Measurements from ENCODE around the gene KLK10. TPM values are rescaled to one million over a fixed set of nuclear protein-coding genes. Genes with fewer than 3 reads are reported as not detected.
A peak's percentile ranks its signal among the peaks of the same experiment; 100 is the strongest.
"Not testable (repeated sequence)": the region's sequence is repeated elsewhere in the genome, so short reads cannot be mapped to it uniquely, and the experiment has no call there.

Gene KLK10
- polyA plus RNA-seq, 5 donors = 0.48 to 1.2 (median 1.1) TPM

GRCh38 chr19:51002089-51002532 is 17.4 kb downstream of the KLK10 start:
- DNase-seq = no peak

- DNase-seq = no peak
These were observed 18.0 kb downstream of the KLK10 start, which contains the start of gene KLK8 for GRCh38 chr19:51001515-51001914. Gene KLK8, minus strand, starts transcription at chr19:51001604. Its CDS starts 437 bp downstream, at chr19:51001167.

- DNase-seq = no peak
These were observed 18.5 kb downstream of the KLK10 start for GRCh38 chr19:51000981-51001380.

GRCh38 chr19:51000426-51000825 is 19.1 kb downstream of the KLK10 start:
- DNase-seq = no peak

- DNase-seq = no peak
These were observed 20.8 kb downstream of the KLK10 start for GRCh38 chr19:50998686-50999085.

- DNase-seq = no peak
These were observed 21.4 kb downstream of the KLK10 start for GRCh38 chr19:50998061-50998460.

GRCh38 chr19:50994129-50994528 is 25.4 kb downstream of the KLK10 start:
- no peak for DNase-seq

GRCh38 chr19:50992666-50993035 is 26.9 kb downstream of the KLK10 start:
- DNase-seq = no peak

GRCh38 chr19:50984416-50984815 is 35.1 kb downstream of the KLK10 start:
- not testable (repeated sequence) for DNase-seq

GRCh38 chr19:50983625-50984292 is 35.8 kb downstream of the KLK10 start, which contains the start of gene KLK7:
Gene KLK7, minus strand, starts transcription at chr19:50983917. Its CDS starts 1,518 bp downstream, at chr19:50982399.
- no peak for DNase-seq

- DNase-seq = no peak
These were observed 37.3 kb downstream of the KLK10 start for GRCh38 chr19:50982186-50982585.

GRCh38 chr19:50981587-50982146 is 37.8 kb downstream of the KLK10 start:
- DNase-seq = no peak

GRCh38 chr19:50980208-50980607 is 39.3 kb downstream of the KLK10 start:
- no peak for DNase-seq

GRCh38 chr19:50979758-50980157 is 39.8 kb downstream of the KLK10 start:
- no peak for DNase-seq

GRCh38 chr19:50978772-50979390 is 40.6 kb downstream of the KLK10 start:
- no peak for DNase-seq

GRCh38 chr19:50977626-50978025 is 41.9 kb downstream of the KLK10 start:
- DNase-seq = no peak

GRCh38 chr19:50975766-50976165 is 43.7 kb downstream of the KLK10 start:
- DNase-seq = peak; percentile 12

- no peak for DNase-seq
These were observed 44.6 kb downstream of the KLK10 start for GRCh38 chr19:50974702-50975556.

- no peak for DNase-seq
These were observed 46.6 kb downstream of the KLK10 start for GRCh38 chr19:50972795-50973376.

- DNase-seq = not testable (repeated sequence)
These were observed 49.7 kb downstream of the KLK10 start for GRCh38 chr19:50969810-50970209.

- no peak for DNase-seq
These were observed 50.1 kb downstream of the KLK10 start, which contains the start of gene KLK6 for GRCh38 chr19:50969413-50969760. Gene KLK6, minus strand, starts transcription at chr19:50969591. Its CDS starts 1,487 bp downstream, at chr19:50968104.
